GM21825 (cell line): ENCODE data around the gene LUC7L.
"Not testable (repeated sequence)": the region's sequence is repeated elsewhere in the genome, so short reads cannot be mapped to it uniquely, and the experiment has no call there.

Experiments used
- ATAC-seq: cut with Tn5 transposase; IDR thresholded peaks from one replicate; pipeline ENCODE4 v1.9.1; 2021; ENCODE audit warnings: mild to moderate bottlenecking, moderate library complexity; ENCODE audit not compliant: unreplicated experiment

Gene LUC7L

GRCh38 chr16:228852-229730 is at the start of gene LUC7L:
LUC7L (minus strand) TSS chr16:229449; CDS start chr16:229339, 110 bp downstream.
- ATAC-seq: peak; percentile 80

- ATAC-seq: no peak
These were observed 49.7 kb upstream of the LUC7L start for GRCh38 chr16:278863-279366.

GRCh38 chr16:276426-277077 is 47.3 kb upstream of the LUC7L start:
- ATAC-seq: no peak

- ATAC-seq: no peak
These were observed 46.6 kb upstream of the LUC7L start, which contains the start of gene RGS11 for GRCh38 chr16:275786-276232. RGS11 (minus strand) TSS chr16:275944; CDS start chr16:275911, 33 bp downstream.

GRCh38 chr16:275041-275641 is 45.9 kb upstream of the LUC7L start:
- ATAC-seq: no peak

- no peak for ATAC-seq
These were observed 44.5 kb upstream of the LUC7L start for GRCh38 chr16:273547-274421.

- no peak for ATAC-seq
These were observed 43.6 kb upstream of the LUC7L start for GRCh38 chr16:272633-273546.

- ATAC-seq: no peak
These were observed 41.4 kb upstream of the LUC7L start for GRCh38 chr16:270381-271255.

- no peak for ATAC-seq
These were observed 40.0 kb upstream of the LUC7L start for GRCh38 chr16:269061-269796.

- ATAC-seq: no peak
These were observed 39.1 kb upstream of the LUC7L start for GRCh38 chr16:268141-269053.

GRCh38 chr16:267562-267961 is 38.3 kb upstream of the LUC7L start:
- ATAC-seq: not testable (repeated sequence)

- ATAC-seq: no peak
These were observed 37.3 kb upstream of the LUC7L start for GRCh38 chr16:266258-267164.

- no peak for ATAC-seq
These were observed 36.5 kb upstream of the LUC7L start for GRCh38 chr16:265711-266110.

- ATAC-seq: no peak
These were observed 35.8 kb upstream of the LUC7L start for GRCh38 chr16:265002-265529.

- no peak for ATAC-seq
These were observed 35.2 kb upstream of the LUC7L start for GRCh38 chr16:264440-264951.
